Loucy (cell line): ENCODE data around the gene PTPRO.

Experiments
- EZH2phosphoT487 ChIP-seq: fragments of 200-600 bp; IDR thresholded peaks from 2 replicates; pipeline ENCODE4 v1.6.1; 2018; ENCODE audit warnings: antibody characterized with exemption, mild to moderate bottlenecking, moderate library complexity, borderline replicate concordance
- TF ChIP-seq, protein P1 (sequence below): fragments of 200-600 bp; sonication (generic); conservative IDR thresholded peaks from 2 replicates; pipeline ENCODE4 v1.5.1; 2014; ENCODE audit warnings: mild to moderate bottlenecking, antibody characterized with exemption, low read length

DNA sequence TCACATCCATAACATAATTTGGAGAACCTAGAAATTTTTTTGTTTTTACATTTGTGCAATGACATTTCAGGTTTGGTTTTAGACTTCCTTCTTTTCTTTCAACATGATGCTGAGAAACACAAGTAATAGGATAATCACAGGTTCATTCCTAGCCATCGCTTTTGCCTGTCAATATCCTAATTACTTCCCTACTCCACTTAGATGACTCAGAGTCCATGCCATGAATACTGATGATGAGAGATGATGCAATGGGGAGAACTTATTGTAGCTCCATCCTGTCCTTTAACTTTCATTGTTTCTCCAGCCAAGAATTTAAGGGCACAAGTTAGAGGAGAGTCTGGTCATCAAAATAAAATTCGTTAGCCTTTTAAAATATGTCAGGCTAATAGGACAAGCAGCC is 101.3 kb downstream of the PTPRO start:
- TF ChIP-seq, protein P1, sequence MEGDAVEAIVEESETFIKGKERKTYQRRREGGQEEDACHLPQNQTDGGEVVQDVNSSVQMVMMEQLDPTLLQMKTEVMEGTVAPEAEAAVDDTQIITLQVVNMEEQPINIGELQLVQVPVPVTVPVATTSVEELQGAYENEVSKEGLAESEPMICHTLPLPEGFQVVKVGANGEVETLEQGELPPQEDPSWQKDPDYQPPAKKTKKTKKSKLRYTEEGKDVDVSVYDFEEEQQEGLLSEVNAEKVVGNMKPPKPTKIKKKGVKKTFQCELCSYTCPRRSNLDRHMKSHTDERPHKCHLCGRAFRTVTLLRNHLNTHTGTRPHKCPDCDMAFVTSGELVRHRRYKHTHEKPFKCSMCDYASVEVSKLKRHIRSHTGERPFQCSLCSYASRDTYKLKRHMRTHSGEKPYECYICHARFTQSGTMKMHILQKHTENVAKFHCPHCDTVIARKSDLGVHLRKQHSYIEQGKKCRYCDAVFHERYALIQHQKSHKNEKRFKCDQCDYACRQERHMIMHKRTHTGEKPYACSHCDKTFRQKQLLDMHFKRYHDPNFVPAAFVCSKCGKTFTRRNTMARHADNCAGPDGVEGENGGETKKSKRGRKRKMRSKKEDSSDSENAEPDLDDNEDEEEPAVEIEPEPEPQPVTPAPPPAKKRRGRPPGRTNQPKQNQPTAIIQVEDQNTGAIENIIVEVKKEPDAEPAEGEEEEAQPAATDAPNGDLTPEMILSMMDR = no peak
- TF ChIP-seq EZH2phosphoT487 = no peak
